ENCODE measurements around the gene PEX5L.

DNA sequence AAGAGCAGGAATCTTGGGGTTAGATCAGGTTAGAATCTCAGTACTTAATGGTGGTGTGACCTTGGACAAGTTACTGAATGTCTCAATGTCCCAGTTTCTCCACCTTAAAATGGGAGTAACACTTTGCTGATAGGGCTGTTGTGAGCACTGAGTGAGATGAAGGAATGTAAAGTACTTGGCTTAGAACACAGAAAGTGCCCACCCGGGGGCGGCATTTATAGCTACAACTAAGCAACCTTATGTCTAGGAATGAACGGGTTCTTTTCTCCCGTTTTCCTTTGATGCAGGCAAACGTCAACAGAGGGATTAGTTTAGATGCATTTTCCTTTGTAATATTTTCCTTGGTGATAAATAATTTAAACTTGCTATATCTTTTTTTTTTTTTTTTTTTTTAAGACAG, 207.3 kb downstream of the PEX5L start:
- TF ChIP-seq, protein P1, sequence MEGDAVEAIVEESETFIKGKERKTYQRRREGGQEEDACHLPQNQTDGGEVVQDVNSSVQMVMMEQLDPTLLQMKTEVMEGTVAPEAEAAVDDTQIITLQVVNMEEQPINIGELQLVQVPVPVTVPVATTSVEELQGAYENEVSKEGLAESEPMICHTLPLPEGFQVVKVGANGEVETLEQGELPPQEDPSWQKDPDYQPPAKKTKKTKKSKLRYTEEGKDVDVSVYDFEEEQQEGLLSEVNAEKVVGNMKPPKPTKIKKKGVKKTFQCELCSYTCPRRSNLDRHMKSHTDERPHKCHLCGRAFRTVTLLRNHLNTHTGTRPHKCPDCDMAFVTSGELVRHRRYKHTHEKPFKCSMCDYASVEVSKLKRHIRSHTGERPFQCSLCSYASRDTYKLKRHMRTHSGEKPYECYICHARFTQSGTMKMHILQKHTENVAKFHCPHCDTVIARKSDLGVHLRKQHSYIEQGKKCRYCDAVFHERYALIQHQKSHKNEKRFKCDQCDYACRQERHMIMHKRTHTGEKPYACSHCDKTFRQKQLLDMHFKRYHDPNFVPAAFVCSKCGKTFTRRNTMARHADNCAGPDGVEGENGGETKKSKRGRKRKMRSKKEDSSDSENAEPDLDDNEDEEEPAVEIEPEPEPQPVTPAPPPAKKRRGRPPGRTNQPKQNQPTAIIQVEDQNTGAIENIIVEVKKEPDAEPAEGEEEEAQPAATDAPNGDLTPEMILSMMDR (conservative IDR thresholded peaks at IDR 0.05 in 1 of 2, IDR thresholded peaks at IDR 0.05 in 1 of 2; ENCODE audit: low read depth in 1 of 2, low read length in 2 of 2), result no peak
- TF ChIP-seq EZH2 (IDR thresholded peaks at IDR 0.05; ENCODE audit: low read length, missing control alignments), result no peak

Data from fibroblast of lung (primary cell).